ENCODE data around the gene ENO1. TPM values are rescaled to one million over a fixed set of nuclear protein-coding genes. Genes with fewer than 3 reads are reported as not detected.

ENO1 gene
- total and polyA plus RNA-seq, 2 of the 8 experiments (the other 6 are each of a cell fraction or from before 2014, with no cell fraction given), result 1,763 to 2,117 TPM

DNA sequence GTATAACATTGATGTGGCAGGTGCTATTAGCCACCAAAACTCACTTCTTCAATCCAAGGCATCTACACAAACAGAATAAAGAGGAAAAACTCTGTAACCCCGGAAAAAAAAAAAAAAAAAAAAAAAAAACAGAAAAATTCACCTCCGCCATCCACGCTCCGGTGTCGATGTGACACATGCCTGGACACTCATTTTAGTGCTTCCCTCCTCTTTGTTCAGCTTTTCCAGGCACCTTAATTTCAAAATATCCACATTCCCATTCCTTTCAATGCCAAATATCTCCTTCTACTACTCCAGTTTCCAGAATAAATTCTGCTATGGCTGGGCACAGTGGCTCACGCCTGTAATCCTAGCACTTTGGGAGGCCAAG, 55.2 kb downstream of the ENO1 start:
- Histone ChIP-seq H3K56ac (replicated peaks; ENCODE audit: insufficient read length, low read depth, low read length) (no peak overlapping the region), H3K36me3 (ENCODE audit: control insufficient read depth in 2 of 4, insufficient read depth in 4 of 4, low read length in 3 of 4) (no peaks in the 10 kb centered on the region), H3K4ac (replicated peaks; ENCODE audit: insufficient read length, low read depth, low read length) (no peak overlapping the region), H2BK15ac (ENCODE audit: low read length) (0 out of 2 replicates have a peak overlapping the region, but pooled peaks have one; percentile 29), H3K79me2 (ENCODE audit: control insufficient read depth in 1 of 2, insufficient read depth in 2 of 2, low read length in 2 of 2) (no peaks in the 10 kb centered on the region), H2BK120ac (replicated peaks; ENCODE audit: low read depth, low read length) (no peak overlapping the region), H4K20me1 (replicated peaks in 1 of 2; ENCODE audit: control insufficient read depth in 1 of 2, insufficient read depth in 2 of 2, low read length in 2 of 2) (no peaks in the 10 kb centered on the region), H2BK20ac (ENCODE audit: low read length) (no peak overlapping the region), H3K14ac (ENCODE audit: insufficient read length) (no peak overlapping the region), H3K18ac (ENCODE audit: extremely low read depth, low read length) (no peak overlapping the region), H3K9ac (replicated peaks in 1 of 4; ENCODE audit: extremely low read depth in 1 of 4, low read depth in 3 of 4, low read length in 3 of 4) (no peak overlapping the region), H3K27ac (ENCODE audit: low read depth, low read length) (no peak overlapping the region), H3K4me1 (replicated peaks in 1 of 4; ENCODE audit: control insufficient read depth in 3 of 4, insufficient read depth in 4 of 4, low read length in 3 of 4) (peaks cover 0 to 4% (median 3%) of the 10 kb centered on the region in 4 experiments; a peak in 3 of 7 replicates), H3K79me1 (ENCODE audit: low read depth, low read length) (no peaks in the 10 kb centered on the region), H2BK5ac (ENCODE audit: low read depth, low read length) (no peak overlapping the region), H4K8ac (ENCODE audit: extremely low read depth, insufficient read depth, low read length) (no peak overlapping the region), H3K27me3 (replicated peaks in 1 of 4; ENCODE audit: control insufficient read depth in 3 of 4, extremely low read depth in 1 of 4, insufficient read depth in 3 of 4, low read length in 3 of 4) (no peaks in the 10 kb centered on the region), H3K23ac (ENCODE audit: insufficient read length) (no peak overlapping the region), H3K4me3 (ENCODE audit: extremely low read depth in 1 of 4, insufficient read depth in 2 of 4, low read depth in 3 of 4, low read length in 4 of 4) (no peak overlapping the region), H3K23me2 (ENCODE audit: low read depth, low read length) (peaks cover 2% of the 10 kb centered on the region; the same call in 1 of the 2 replicates), H4K5ac (ENCODE audit: insufficient read length, low read depth, low read length) (no peak overlapping the region), H3K4me2 (ENCODE audit: insufficient read depth in 1 of 2, low read depth in 2 of 2, low read length in 2 of 2) (no peak overlapping the region), H2AK5ac (ENCODE audit: low read depth, low read length) (no peak overlapping the region), H4K91ac (replicated peaks; ENCODE audit: insufficient read length, low read length) (no peak overlapping the region), H3K9me3 (ENCODE audit: insufficient read depth in 2 of 2, low read depth in 1 of 2, low read length in 1 of 2) (no peaks in the 10 kb centered on the region), H2AFZ (ENCODE audit: low read length) (no peak overlapping the region), H2BK12ac (ENCODE audit: low read depth, low read length) (no peak overlapping the region)
- 97% methylated on average over 6 of the region's 6 CpGs; no CpG with 5 or more reads in 1 of the 2 experiments for WGBS, 2 experiments (ENCODE audit: extremely low coverage in 1 of 2, insufficient coverage in 1 of 2, insufficient read length in 1 of 2, insufficient replicate concordance in 2 of 2, low coverage in 1 of 2, low lambda C conversion rate in 2 of 2, missing lambda C conversion rate in 1 of 2)
- POLR2A ChIA-PET (ENCODE audit: partially characterized antibody), result interaction anchor here (1.8 kb wide), 1 partner anchor 12 kb away, joined by 4 read pairs; no protein-coding TSS in a partner anchor
- CTCF ChIA-PET (ENCODE audit: partially characterized antibody), result interaction anchor here (4.3 kb wide), 1 partner anchor 26 kb away, joined by 25 read pairs; no protein-coding TSS in a partner anchor
- FAIRE-seq (no peak), DNase-seq (ENCODE audit: low read depth in 1 of 2, low spot score in 2 of 2) (no peak)
- TF ChIP-seq TCF12 (IDR thresholded peaks at IDR 0.05; ENCODE audit: low read depth, low read length) (no peak), EGR1 (IDR thresholded peaks at IDR 0.05; ENCODE audit: borderline replicate concordance, low read depth, low read length) (no peak), RFX5 (IDR thresholded peaks at IDR 0.05; ENCODE audit: borderline replicate concordance, low read depth, low read length) (no peak), SP2 (IDR thresholded peaks at IDR 0.05; ENCODE audit: low read length) (no peak), RXRA (IDR thresholded peaks at IDR 0.05; ENCODE audit: insufficient read depth, low read depth, low read length) (no peak), TBP (IDR thresholded peaks at IDR 0.05; ENCODE audit: low read depth, low read length) (no peak)
- TF ChIP-seq, protein P1, sequence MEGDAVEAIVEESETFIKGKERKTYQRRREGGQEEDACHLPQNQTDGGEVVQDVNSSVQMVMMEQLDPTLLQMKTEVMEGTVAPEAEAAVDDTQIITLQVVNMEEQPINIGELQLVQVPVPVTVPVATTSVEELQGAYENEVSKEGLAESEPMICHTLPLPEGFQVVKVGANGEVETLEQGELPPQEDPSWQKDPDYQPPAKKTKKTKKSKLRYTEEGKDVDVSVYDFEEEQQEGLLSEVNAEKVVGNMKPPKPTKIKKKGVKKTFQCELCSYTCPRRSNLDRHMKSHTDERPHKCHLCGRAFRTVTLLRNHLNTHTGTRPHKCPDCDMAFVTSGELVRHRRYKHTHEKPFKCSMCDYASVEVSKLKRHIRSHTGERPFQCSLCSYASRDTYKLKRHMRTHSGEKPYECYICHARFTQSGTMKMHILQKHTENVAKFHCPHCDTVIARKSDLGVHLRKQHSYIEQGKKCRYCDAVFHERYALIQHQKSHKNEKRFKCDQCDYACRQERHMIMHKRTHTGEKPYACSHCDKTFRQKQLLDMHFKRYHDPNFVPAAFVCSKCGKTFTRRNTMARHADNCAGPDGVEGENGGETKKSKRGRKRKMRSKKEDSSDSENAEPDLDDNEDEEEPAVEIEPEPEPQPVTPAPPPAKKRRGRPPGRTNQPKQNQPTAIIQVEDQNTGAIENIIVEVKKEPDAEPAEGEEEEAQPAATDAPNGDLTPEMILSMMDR (IDR thresholded peaks at IDR 0.05; ENCODE audit: control extremely low read depth in 1 of 3, insufficient read depth in 1 of 3, low read depth in 1 of 3, low read length in 3 of 3), result no peak
- TF ChIP-seq, protein P2, sequence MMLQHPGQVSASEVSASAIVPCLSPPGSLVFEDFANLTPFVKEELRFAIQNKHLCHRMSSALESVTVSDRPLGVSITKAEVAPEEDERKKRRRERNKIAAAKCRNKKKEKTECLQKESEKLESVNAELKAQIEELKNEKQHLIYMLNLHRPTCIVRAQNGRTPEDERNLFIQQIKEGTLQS (IDR thresholded peaks at IDR 0.05; ENCODE audit: insufficient read depth, low read depth, low read length), result no peak
- TF ChIP-seq, protein P3, sequence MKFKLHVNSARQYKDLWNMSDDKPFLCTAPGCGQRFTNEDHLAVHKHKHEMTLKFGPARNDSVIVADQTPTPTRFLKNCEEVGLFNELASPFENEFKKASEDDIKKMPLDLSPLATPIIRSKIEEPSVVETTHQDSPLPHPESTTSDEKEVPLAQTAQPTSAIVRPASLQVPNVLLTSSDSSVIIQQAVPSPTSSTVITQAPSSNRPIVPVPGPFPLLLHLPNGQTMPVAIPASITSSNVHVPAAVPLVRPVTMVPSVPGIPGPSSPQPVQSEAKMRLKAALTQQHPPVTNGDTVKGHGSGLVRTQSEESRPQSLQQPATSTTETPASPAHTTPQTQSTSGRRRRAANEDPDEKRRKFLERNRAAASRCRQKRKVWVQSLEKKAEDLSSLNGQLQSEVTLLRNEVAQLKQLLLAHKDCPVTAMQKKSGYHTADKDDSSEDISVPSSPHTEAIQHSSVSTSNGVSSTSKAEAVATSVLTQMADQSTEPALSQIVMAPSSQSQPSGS (IDR thresholded peaks at IDR 0.05; ENCODE audit: low read length), result no peak

Data from H1 (cell line).